ENCODE data around the gene ALDH1L1.

ALDH1L1 gene

GRCh38 chr3:126119976-126120375 is 60.4 kb downstream of the ALDH1L1 start:
- TF ChIP-seq CSRNP3 (CRISPR knock-in tag; IDR thresholded peaks at IDR 0.05), result no peak
- no peak for TF ChIP-seq BACH2 (CRISPR knock-in tag; IDR thresholded peaks at IDR 0.05; ENCODE audit: borderline replicate concordance)
- TF ChIP-seq ZNF70 (CRISPR knock-in tag; IDR thresholded peaks at IDR 0.05), result no peak
- no peak for TF ChIP-seq GLIS3 (CRISPR knock-in tag; IDR thresholded peaks at IDR 0.05)
- no peak for TF ChIP-seq OSR1 (CRISPR knock-in tag; IDR thresholded peaks at IDR 0.05)
- ATAC-seq, result no peak

GRCh38 chr3:126119008-126119675 is 61.2 kb downstream of the ALDH1L1 start:
- ATAC-seq, result no peak
- TF ChIP-seq ISL1 (CRISPR knock-in tag; IDR thresholded peaks at IDR 0.05) (no peak), ZNF8 (CRISPR knock-in tag; IDR thresholded peaks at IDR 0.05) (no peak), ZNF565 (CRISPR knock-in tag; conservative IDR thresholded peaks at IDR 0.05; ENCODE audit: low read depth) (no peak), CSRNP3 (CRISPR knock-in tag; IDR thresholded peaks at IDR 0.05) (no peak), RARB (CRISPR knock-in tag; IDR thresholded peaks at IDR 0.05) (no peak), SNAI2 (CRISPR knock-in tag; IDR thresholded peaks at IDR 0.05) (no peak), POU6F1 (CRISPR knock-in tag; IDR thresholded peaks at IDR 0.05; ENCODE audit: borderline replicate concordance, low read depth) (no peak), TSHZ2 (CRISPR knock-in tag; IDR thresholded peaks at IDR 0.05) (no peak), ZNF70 (CRISPR knock-in tag; IDR thresholded peaks at IDR 0.05) (no peak), CREB5 (CRISPR knock-in tag; IDR thresholded peaks at IDR 0.05; ENCODE audit: low read depth) (no peak), PATZ1 (CRISPR knock-in tag; IDR thresholded peaks at IDR 0.05; ENCODE audit: borderline replicate concordance) (no peak), CSDC2 (CRISPR knock-in tag; IDR thresholded peaks at IDR 0.05) (no peak), ARNTL (CRISPR knock-in tag; IDR thresholded peaks at IDR 0.05; ENCODE audit: borderline replicate concordance, low read depth) (no peak), TCF4 (CRISPR knock-in tag; IDR thresholded peaks at IDR 0.05; ENCODE audit: borderline replicate concordance) (no peak), ZFP30 (CRISPR knock-in tag; IDR thresholded peaks at IDR 0.05) (no peak), ZFP3 (CRISPR knock-in tag; IDR thresholded peaks at IDR 0.05) (no peak)

GRCh38 chr3:126118591-126118990 is 61.8 kb downstream of the ALDH1L1 start:
- no peak for TF ChIP-seq ZNF565 (CRISPR knock-in tag; conservative IDR thresholded peaks at IDR 0.05; ENCODE audit: low read depth)
- TF ChIP-seq OSR1 (CRISPR knock-in tag; IDR thresholded peaks at IDR 0.05), result no peak
- no peak for TF ChIP-seq SNAI2 (CRISPR knock-in tag; IDR thresholded peaks at IDR 0.05)
- TF ChIP-seq ZNF8 (CRISPR knock-in tag; IDR thresholded peaks at IDR 0.05), result no peak
- no peak for ATAC-seq

All from SK-N-SH treated with all-trans-retinoic acid at 6 μM for 48 hours (cell line).